HL-60 (cell line): Measurements from ENCODE around the gene HCN4.

Source experiments
- GABPA ChIP-seq: IDR thresholded peaks from 2 replicates; pipeline ENCODE4 v1.6.1; 2012; ENCODE audit warnings: low read depth
- POLR2AphosphoS5 ChIP-seq: IDR thresholded peaks from 2 replicates; pipeline ENCODE4 v1.6.1; 2012; ENCODE audit warnings: low read depth
- TF ChIP-seq, protein P1 (sequence below): IDR thresholded peaks from one replicate; pipeline ENCODE4 v1.5.1; 2011; ENCODE audit warnings: low read length, control low read depth, inconsistent platforms; ENCODE audit not compliant: insufficient read depth
- TF ChIP-seq, protein P2 (sequence below): IDR thresholded peaks from 2 replicates; pipeline ENCODE4 v1.6.1; 2012; ENCODE audit warnings: low read depth; ENCODE audit not compliant: insufficient replicate concordance

GRCh38 chr15:73388256-73388781 is 19.6 kb upstream of the HCN4 start:
- TF ChIP-seq, protein P1, sequence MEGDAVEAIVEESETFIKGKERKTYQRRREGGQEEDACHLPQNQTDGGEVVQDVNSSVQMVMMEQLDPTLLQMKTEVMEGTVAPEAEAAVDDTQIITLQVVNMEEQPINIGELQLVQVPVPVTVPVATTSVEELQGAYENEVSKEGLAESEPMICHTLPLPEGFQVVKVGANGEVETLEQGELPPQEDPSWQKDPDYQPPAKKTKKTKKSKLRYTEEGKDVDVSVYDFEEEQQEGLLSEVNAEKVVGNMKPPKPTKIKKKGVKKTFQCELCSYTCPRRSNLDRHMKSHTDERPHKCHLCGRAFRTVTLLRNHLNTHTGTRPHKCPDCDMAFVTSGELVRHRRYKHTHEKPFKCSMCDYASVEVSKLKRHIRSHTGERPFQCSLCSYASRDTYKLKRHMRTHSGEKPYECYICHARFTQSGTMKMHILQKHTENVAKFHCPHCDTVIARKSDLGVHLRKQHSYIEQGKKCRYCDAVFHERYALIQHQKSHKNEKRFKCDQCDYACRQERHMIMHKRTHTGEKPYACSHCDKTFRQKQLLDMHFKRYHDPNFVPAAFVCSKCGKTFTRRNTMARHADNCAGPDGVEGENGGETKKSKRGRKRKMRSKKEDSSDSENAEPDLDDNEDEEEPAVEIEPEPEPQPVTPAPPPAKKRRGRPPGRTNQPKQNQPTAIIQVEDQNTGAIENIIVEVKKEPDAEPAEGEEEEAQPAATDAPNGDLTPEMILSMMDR = no peak
- TF ChIP-seq, protein P2, sequence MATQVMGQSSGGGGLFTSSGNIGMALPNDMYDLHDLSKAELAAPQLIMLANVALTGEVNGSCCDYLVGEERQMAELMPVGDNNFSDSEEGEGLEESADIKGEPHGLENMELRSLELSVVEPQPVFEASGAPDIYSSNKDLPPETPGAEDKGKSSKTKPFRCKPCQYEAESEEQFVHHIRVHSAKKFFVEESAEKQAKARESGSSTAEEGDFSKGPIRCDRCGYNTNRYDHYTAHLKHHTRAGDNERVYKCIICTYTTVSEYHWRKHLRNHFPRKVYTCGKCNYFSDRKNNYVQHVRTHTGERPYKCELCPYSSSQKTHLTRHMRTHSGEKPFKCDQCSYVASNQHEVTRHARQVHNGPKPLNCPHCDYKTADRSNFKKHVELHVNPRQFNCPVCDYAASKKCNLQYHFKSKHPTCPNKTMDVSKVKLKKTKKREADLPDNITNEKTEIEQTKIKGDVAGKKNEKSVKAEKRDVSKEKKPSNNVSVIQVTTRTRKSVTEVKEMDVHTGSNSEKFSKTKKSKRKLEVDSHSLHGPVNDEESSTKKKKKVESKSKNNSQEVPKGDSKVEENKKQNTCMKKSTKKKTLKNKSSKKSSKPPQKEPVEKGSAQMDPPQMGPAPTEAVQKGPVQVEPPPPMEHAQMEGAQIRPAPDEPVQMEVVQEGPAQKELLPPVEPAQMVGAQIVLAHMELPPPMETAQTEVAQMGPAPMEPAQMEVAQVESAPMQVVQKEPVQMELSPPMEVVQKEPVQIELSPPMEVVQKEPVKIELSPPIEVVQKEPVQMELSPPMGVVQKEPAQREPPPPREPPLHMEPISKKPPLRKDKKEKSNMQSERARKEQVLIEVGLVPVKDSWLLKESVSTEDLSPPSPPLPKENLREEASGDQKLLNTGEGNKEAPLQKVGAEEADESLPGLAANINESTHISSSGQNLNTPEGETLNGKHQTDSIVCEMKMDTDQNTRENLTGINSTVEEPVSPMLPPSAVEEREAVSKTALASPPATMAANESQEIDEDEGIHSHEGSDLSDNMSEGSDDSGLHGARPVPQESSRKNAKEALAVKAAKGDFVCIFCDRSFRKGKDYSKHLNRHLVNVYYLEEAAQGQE = no peak
- TF ChIP-seq POLR2AphosphoS5 = no peak
- no peak for TF ChIP-seq GABPA
